Mesodermal cell (in vitro differentiated cells): Measurements from ENCODE around the gene SH2D7. TPM values are rescaled to one million over a fixed set of nuclear protein-coding genes. Genes with fewer than 3 reads are reported as not detected.

Experiments
- H3K27ac ChIP-seq: 2 replicates; pipeline ENCODE4 v1.7.0; 2013; ENCODE audit warnings: mild to moderate bottlenecking, low read depth, low read length, moderate library complexity; ENCODE audit not compliant: severe bottlenecking
- H3K36me3 ChIP-seq: 2 replicates; pipeline ENCODE4 v1.7.1; 2013; ENCODE audit warnings: mild to moderate bottlenecking, low read length, moderate library complexity; ENCODE audit not compliant: control insufficient read depth, insufficient read depth
- H3K4me1 ChIP-seq: one replicate; pipeline ENCODE4 v1.7.1; 2013; ENCODE audit warnings: mild to moderate bottlenecking, low read length; ENCODE audit not compliant: insufficient read depth, control insufficient read depth, poor library complexity, severe bottlenecking
- H3K4me3 ChIP-seq: 2 replicates; pipeline ENCODE4 v1.7.0; 2013; ENCODE audit warnings: low read length, control low read depth, mild to moderate bottlenecking; ENCODE audit not compliant: insufficient read depth, poor library complexity, severe bottlenecking; ENCODE audit errors: extremely low read depth
- H3K9me3 ChIP-seq: 2 replicates; pipeline ENCODE4 v1.7.1; 2013; ENCODE audit warnings: mild to moderate bottlenecking, low read length, moderate library complexity; ENCODE audit not compliant: control insufficient read depth
- WGBS, 2 experiments: methylation state at CpG; one replicate each; pipeline ENCODE4 v1.1.5; 2013; ENCODE audit warnings: missing lambda C conversion rate in 2 of 2; ENCODE audit not compliant: insufficient coverage in 2 of 2; 5-methylcytosine and 5-hydroxymethylcytosine counted together
- polyA plus RNA-seq, 2 experiments: library from polyadenylated mRNA; stranded (reverse); fragments of 50-300 nt; gene quantifications; one replicate each; pipeline ENCODE4 v1.2.3, GENCODE V29; 2013

Gene SH2D7
- polyA plus RNA-seq (2013, experiment 1 of 2) = not detected
- not detected for polyA plus RNA-seq (2013, experiment 2 of 2)

DNA sequence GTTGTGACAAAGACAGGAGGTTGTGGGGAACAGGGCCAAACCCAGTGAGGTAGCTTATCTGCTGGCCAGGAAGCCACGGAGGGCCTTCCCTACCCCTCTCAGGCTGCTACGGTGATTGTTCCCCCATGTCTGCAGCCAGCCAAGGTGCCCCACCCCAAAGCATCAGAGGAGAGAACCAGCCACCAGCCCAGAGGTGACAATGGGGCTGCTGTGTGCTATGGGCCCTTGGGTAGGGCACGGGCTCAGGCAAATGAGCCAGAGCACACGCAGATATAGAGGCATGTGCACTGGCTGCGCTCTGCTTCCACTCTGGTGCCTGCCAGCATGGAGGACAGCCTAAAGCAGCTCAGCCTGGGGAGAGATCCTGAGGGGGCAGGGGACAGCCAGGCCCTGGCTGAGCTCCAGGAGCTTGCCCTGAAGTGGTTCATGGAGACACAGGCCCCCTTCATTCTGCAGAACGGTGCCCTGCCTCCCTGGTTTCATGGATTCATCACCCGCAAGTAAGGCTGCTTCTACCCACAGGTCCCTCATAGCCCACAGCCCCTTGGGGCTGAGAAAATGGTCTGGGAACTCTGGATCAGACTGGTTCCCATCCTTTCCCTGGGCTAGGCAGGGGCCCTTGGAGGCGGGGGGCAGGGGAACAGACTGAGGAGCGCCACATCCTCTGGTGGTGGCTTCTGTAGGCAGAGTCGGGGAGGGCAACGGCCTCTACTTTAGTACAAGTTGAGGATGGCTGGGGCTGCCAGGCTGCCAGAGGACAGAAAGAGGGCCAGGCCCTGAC, at the start of gene SH2D7:
TSS of gene SH2D7 (plus strand) at position 301 of the 781 bp plus-strand sequence. CDS start at position 325, 24 bp downstream.
- 93 to 94% methylated on average over 7 to 11 of the region's 11 CpGs for WGBS, 2 experiments
- no peak within 1 kb of the TSS for H3K4me3 ChIP-seq
- no peaks in the 10 kb centered on the region for H3K36me3 ChIP-seq
- no peak within 1 kb of the TSS for H3K27ac ChIP-seq
- H3K9me3 ChIP-seq = no peaks in the 10 kb centered on the region
- H3K4me1 ChIP-seq = no peaks in the 10 kb centered on the region

DNA sequence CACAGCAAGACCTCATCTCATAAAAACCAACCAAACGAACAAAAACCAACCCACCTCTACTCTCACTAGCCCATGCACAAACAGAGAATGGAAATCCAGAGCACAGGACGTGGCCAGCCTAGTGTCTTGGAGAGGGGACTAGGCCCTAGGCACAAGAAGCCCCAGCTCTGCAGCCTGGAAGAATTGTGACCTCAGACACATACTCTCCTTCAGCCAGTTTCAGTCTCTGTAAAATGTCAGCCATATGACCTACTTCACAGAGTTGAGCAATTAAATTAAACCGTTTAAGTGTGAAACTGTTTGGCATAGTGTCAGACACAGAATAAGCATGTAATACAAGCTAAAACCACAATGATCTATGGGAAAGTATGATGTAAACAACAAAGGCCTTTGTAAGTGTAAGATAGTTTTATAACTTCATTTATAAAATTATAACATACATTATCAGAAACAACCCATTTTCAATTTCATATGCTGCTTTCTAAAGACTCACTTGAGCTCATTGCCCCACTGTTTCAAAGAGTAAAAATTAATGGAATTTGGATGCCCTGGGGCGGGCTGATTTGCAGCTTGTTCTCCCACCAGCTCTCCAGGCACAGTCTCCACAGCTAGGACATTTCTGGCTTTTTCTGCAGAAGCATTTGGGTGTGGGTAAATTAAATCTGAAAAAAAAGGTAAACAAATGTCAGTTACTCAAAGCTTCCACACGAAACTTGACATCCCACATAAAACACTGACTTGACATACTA, 47.8 kb upstream of the SH2D7 start:
- Histone ChIP-seq H3K4me3 (no peak overlapping the region), H3K36me3 (peaks cover 4% of the 10 kb centered on the region), H3K4me1 (peaks cover 9% of the 10 kb centered on the region), H3K9me3 (no peaks in the 10 kb centered on the region), H3K27ac (no peak overlapping the region)
- 91 to 92% methylated on average over 2 to 3 of the region's 5 CpGs for WGBS, 2 experiments

DNA sequence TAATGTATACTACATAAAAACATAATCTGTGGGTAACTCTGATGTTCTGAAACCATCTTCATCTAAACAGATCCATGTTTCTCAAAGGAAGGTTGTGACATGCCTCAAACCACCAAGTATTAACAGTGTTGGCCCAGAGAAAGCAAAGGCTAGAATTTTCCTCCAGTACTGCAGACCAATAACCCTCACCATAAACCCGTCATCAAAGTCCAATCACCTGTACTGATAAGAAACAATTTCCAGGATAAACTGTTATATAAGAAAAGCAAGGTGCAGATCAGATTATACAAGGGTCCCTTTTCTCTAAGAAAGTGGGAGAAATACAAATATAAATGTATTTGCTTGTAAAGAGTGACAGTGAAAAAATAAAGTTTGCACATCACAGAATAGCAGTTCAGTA, 47.2 kb upstream of the SH2D7 start:
- Histone ChIP-seq H3K4me3 (no peak overlapping the region), H3K4me1 (peaks cover 9% of the 10 kb centered on the region)
- no CpG with 5 or more reads among the region's 1 CpG for WGBS, 2 experiments

DNA sequence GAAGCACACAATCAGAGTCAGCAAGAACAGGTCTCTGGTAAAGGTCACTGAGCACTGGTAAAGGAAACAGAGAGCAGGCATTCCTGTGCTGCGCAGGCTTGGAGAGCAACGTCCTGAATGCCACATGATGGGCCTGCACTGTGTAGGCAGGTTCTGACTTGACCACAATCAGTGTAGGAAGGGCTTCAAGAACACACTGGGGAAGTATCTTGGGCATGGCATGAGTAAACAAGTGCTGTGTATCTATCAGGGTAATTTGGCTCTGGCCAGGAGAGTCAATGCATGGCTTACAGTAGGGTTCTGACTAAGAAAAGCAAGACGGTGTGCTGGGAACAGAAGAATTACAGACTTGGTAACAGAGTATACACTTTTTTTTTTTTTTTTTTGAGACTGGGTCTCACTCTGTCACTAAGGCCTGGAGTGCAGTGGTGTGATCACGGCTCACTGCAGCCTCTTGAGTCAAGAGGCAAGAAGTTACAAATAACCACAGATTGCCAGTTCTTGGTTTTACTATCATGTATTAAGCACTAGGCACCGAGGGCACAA, 45.5 kb upstream of the SH2D7 start:
- Histone ChIP-seq H3K4me3 (no peak overlapping the region), H3K27ac (peak overlapping the region; percentile 53), H3K9me3 (no peaks in the 10 kb centered on the region), H3K36me3 (no peaks in the 10 kb centered on the region), H3K4me1 (peaks cover 14% of the 10 kb centered on the region)
- 95 to 100% methylated on average over 2 to 4 of the region's 5 CpGs for WGBS, 2 experiments

More for the DNA sequence above, 47.2 kb upstream of the SH2D7 start:
- H3K9me3 ChIP-seq = no peaks in the 10 kb centered on the region
- no peaks in the 10 kb centered on the region for H3K36me3 ChIP-seq
- H3K27ac ChIP-seq = no peak overlapping the region

DNA sequence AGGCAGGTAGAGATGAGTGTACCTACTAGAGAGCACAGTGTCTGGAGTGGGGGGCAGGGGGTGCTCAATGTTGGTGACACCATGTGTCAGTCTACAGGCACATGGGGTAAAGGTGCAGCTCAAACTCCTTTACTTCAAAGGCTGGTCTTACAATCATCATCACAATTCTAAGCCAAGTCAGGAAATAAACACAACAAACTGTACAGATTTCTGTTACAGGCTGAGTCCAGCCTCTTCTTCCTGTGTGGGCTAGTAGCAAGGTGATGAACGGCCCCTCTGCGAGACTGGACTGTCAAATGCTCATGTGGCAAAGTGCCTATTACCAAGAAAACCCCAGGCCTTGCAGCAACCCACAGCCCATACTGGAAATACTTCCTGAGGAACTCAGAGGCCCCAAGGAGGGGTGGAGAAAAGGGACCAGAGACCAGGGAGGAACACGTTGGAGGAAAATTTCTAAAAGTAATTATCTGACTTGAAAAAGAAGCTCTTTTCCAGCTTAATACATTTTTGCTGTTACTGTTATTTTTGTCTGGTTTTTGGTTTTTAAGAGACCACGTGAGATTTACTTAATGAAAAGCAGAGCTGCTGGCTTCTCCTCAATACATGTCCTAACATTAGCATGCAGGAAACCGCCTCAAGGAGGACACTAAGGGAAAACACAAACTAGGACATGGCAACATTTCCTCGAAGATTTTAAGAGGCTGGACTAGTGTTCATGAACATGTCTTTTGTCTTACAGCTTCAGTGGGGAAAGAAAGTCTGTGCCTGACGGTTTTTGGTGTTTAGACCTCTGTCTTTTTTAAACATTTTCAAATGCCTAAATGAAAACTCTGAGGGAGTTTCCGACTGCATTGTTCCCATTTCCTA, 44.4 kb upstream of the SH2D7 start:
- peaks cover 15% of the 10 kb centered on the region for H3K4me1 ChIP-seq
- H3K9me3 ChIP-seq = no peaks in the 10 kb centered on the region
- 92 to 95% methylated on average over 2 to 3 of the region's 8 CpGs for WGBS, 2 experiments
- H3K36me3 ChIP-seq = no peaks in the 10 kb centered on the region
- H3K4me3 ChIP-seq = no peak overlapping the region
- no peak overlapping the region for H3K27ac ChIP-seq

DNA sequence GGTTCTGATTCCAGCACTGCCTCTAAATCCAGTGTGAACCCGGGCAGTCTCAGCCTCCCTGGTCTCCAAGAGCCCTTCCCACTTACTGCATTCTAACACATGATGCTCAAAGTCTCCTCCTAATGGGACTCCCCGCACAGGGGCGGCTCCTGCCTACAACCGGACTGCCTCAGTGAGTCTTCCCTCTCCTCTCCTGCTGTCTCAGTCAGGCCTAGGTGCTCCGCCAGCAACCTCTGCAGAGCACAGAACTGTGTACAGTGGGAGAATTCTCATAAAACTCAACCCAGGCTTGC, 43.8 kb upstream of the SH2D7 start:
- WGBS, 2 experiments = 84 to 92% methylated on average over 2 to 4 of the region's 5 CpGs
- Histone ChIP-seq H3K36me3 (peaks cover 6% of the 10 kb centered on the region), H3K27ac (no peak overlapping the region), H3K4me3 (no peak overlapping the region), H3K4me1 (peaks cover 15% of the 10 kb centered on the region), H3K9me3 (no peaks in the 10 kb centered on the region)

DNA sequence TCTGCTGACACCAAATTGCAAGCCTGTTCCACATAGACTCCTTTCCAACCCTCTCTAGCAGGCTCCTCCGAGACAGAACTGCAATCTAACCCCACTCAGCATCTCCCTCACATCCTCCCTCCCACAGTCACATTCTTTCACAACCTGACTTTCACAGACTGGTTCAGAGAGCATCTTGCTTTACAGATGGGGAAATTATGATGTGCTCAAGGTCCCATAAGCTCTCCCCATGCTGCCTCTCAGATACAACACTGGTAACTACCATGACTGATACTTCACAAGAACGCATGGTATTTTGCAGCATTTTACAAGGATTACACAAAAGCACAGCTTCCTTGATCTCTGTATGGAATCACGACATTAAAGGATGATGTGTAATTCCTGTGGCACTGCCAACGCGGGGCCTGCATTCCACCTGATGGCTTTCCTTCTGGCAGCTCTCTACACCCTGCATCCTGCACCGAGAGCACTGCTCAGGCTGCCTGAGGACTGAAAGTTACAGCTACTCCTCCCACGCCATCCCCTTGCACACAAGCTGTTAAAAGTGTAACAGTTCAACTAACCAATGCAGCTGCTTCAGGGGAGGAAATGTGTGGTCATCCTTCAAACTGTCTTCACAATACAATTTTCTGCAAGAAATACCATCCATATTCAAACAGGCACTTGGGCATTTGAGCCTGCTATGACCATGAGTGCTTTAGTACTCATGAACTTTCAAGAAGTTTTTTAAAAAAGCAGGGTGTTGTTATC, 42.5 kb upstream of the SH2D7 start:
- H3K4me1 ChIP-seq = peaks cover 15% of the 10 kb centered on the region
- peaks cover 10% of the 10 kb centered on the region for H3K36me3 ChIP-seq
- H3K4me3 ChIP-seq = no peak overlapping the region
- 79 to 93% methylated on average over 5 of the region's 7 CpGs for WGBS, 2 experiments
- peak overlapping the region; percentile 16 for H3K27ac ChIP-seq
- no peaks in the 10 kb centered on the region for H3K9me3 ChIP-seq

DNA sequence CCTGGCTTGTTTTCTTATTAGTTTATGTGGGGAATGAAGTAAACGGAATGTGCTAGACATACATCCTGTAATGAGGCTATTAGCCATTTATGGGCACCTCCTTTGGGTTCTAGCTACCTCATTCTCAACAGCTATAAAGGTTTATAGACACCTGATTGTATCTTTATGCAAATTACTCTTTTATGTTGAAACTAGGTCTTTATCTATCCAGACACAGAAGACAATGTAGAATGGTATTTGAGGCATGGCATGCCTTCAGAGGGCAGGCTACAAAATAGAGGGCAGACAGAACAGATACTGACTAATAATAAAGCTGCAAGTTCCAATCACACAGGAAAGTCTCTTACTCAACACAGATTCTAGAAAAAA, 41.9 kb upstream of the SH2D7 start:
- H3K9me3 ChIP-seq = no peaks in the 10 kb centered on the region
- peaks cover 15% of the 10 kb centered on the region for H3K4me1 ChIP-seq

DNA sequence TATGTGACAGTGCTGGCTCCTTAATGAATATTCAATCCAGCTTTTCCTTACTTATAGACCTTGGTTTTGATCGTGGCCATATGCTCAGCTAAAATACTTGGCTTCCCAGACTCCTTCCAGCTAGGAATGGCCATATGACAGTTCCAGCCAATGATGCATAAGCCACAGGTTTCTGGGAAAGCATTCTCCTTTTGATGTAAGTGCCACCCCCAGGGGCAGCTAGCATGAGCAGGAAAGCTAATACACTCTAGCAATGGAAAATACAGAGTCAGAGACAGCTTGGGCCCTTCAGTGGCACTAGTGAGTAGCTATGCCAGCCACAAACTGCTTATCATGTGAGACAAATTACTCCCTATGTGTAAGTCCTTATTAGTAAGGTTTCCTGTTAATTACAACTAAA, 41.5 kb upstream of the SH2D7 start:
- Histone ChIP-seq H3K27ac (no peak overlapping the region), H3K36me3 (peaks cover 10% of the 10 kb centered on the region), H3K4me1 (peaks cover 15% of the 10 kb centered on the region), H3K4me3 (no peak overlapping the region), H3K9me3 (no peaks in the 10 kb centered on the region)
- 100% methylated on average over 1 of the region's 1 CpG for WGBS, 2 experiments

More for the DNA sequence above, 41.9 kb upstream of the SH2D7 start:
- Histone ChIP-seq H3K4me3 (no peak overlapping the region), H3K36me3 (peaks cover 10% of the 10 kb centered on the region), H3K27ac (no peak overlapping the region)
- no CpG with 5 or more reads among the region's 1 CpG for WGBS, 2 experiments

DNA sequence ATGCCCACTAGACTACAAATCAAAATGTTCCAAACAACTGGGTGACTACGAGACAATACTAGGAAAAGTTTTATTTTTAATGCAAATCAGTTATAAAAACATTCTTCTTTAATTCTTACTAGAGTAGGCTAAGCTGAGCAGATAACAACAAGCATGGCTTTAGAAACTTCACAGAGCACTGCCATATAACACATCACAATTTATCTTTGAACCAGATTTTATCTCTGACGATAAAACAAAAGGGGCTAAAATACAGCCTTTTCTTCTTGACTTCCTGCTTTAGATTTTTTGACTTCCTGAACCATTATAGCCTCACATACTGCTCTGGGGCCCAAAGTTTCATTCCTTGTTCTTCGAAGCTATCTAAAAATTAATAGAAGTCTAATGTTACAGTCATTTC, 40.8 kb upstream of the SH2D7 start:
- Histone ChIP-seq H3K4me3 (no peak overlapping the region), H3K36me3 (peaks cover 10% of the 10 kb centered on the region), H3K4me1 (peaks cover 20% of the 10 kb centered on the region), H3K9me3 (no peaks in the 10 kb centered on the region), H3K27ac (no peak overlapping the region)
- WGBS, 2 experiments = 50 to 91% methylated on average over 1 of the region's 3 CpGs
